IMR-90 (cell line): ENCODE results near the gene PRELID3B. TPM values are rescaled to one million over a fixed set of nuclear protein-coding genes. Genes with fewer than 3 reads are reported as not detected.

Experiments
- ATAC-seq: fragments of 200-7000 bp; cut with Tn5 transposase; 2 replicates; pipeline ENCODE4 v1.9.1; 2020; ENCODE audit warnings: low read depth, mild to moderate bottlenecking, moderate library complexity
- BruUV-seq: library from RNA; stranded (reverse); fragments of 400-500 nt; replicated peaks from 2 replicates; lab custom pipeline; 2021; lab: Mats Ljungman, UMichigan
- CTCF ChIA-PET: fragments of 300-600 bp; formaldehyde crosslinking; extraction: SDS; loops from one replicate; lab custom pipeline; 2021; ENCODE audit warnings: antibody characterized with exemption; lab: Yijun Ruan, JAX
- POLR2A ChIA-PET: fragments of 300-600 bp; sonication (Branson Sonifier 250); formaldehyde crosslinking; loops from one replicate; lab custom pipeline; 2022; ENCODE audit warnings: antibody characterized with exemption; ENCODE audit not compliant: unreplicated experiment; lab: Charles Lee
- DNase-seq: peaks from one replicate; pipeline ENCODE4 v3.0.0; 2013
- H2AFZ ChIP-seq: replicated peaks from 2 replicates; pipeline ENCODE3; 2013; ENCODE audit warnings: low read length, mild to moderate bottlenecking; ENCODE audit not compliant: poor library complexity
- H2AK5ac ChIP-seq: 2 replicates; pipeline ENCODE4 v1.6.1; 2013; ENCODE audit warnings: low read depth, low read length, inconsistent platforms
- H2AK9ac ChIP-seq: replicated peaks from 2 replicates; pipeline ENCODE3; 2013; ENCODE audit warnings: mild to moderate bottlenecking, low read depth, low read length, moderate library complexity; ENCODE audit not compliant: poor library complexity
- H2BK120ac ChIP-seq: 2 replicates; pipeline ENCODE4 v1.6.1; 2013; ENCODE audit warnings: low read depth, low read length, inconsistent platforms
- H2BK15ac ChIP-seq: 3 replicates; pipeline ENCODE4 v1.6.1; 2013; ENCODE audit warnings: low read depth, low read length, inconsistent platforms
- H2BK20ac ChIP-seq: 2 replicates; pipeline ENCODE4 v1.6.1; 2013; ENCODE audit warnings: low read depth, mild to moderate bottlenecking, inconsistent platforms, low read length, moderate library complexity
- H2BK5ac ChIP-seq: 2 replicates; pipeline ENCODE4 v1.6.1; 2013; ENCODE audit warnings: mild to moderate bottlenecking, low read depth, low read length, inconsistent platforms; ENCODE audit not compliant: poor library complexity, severe bottlenecking
- H3K14ac ChIP-seq: replicated peaks from 2 replicates; pipeline ENCODE4 v1.6.1; 2013; ENCODE audit warnings: low read depth, low read length, inconsistent platforms
- H3K18ac ChIP-seq: 2 replicates; pipeline ENCODE4 v1.6.1; 2013; ENCODE audit warnings: low read depth, low read length, control low read depth
- H3K23ac ChIP-seq: 2 replicates; pipeline ENCODE4 v1.6.1; 2013; ENCODE audit warnings: low read depth, low read length, inconsistent platforms
- H3K27ac ChIP-seq: 2 replicates; pipeline ENCODE4 v1.5.1; 2013; ENCODE audit warnings: mild to moderate bottlenecking, control low read depth, low read length; ENCODE audit not compliant: insufficient read depth
- H3K27me3 ChIP-seq: 2 replicates; pipeline ENCODE4 v1.6.1; 2013; ENCODE audit warnings: low read length; ENCODE audit not compliant: control insufficient read depth, insufficient read depth
- H3K36me3 ChIP-seq: 2 replicates; pipeline ENCODE4 v1.6.1; 2013; ENCODE audit warnings: low read length, mixed read lengths; ENCODE audit not compliant: control insufficient read depth, insufficient read depth
- H3K4ac ChIP-seq: 2 replicates; pipeline ENCODE4 v1.6.1; 2013; ENCODE audit warnings: low read depth, low read length, inconsistent platforms
- H3K4me1 ChIP-seq: 2 replicates; pipeline ENCODE4 v1.6.1; 2013; ENCODE audit warnings: low read length, mixed read lengths; ENCODE audit not compliant: control insufficient read depth, insufficient read depth
- H3K4me2 ChIP-seq: 2 replicates; pipeline ENCODE4 v1.6.1; 2013; ENCODE audit warnings: low read depth, mild to moderate bottlenecking, control low read depth, low read length, moderate library complexity
- H3K4me3 ChIP-seq: 2 replicates; pipeline ENCODE4 v1.5.1; 2013; ENCODE audit warnings: low read depth, mild to moderate bottlenecking, control low read depth, low read length, moderate library complexity; ENCODE audit not compliant: insufficient read depth
- H3K56ac ChIP-seq: 2 replicates; pipeline ENCODE4 v1.6.1; 2013; ENCODE audit warnings: low read length, inconsistent platforms; ENCODE audit not compliant: insufficient read depth; ENCODE audit errors: extremely low read depth
- H3K79me1 ChIP-seq, 2 experiments: 2 replicates each; pipeline ENCODE4 v1.6.1; 2013; ENCODE audit warnings: low read length in 2 of 2, inconsistent platforms in 1 of 2, low read depth in 1 of 2
- H3K9ac ChIP-seq: 2 replicates; pipeline ENCODE4 v1.6.1; 2013; ENCODE audit warnings: low read depth, low read length, control low read depth
- H3K9me1 ChIP-seq: 2 replicates; pipeline ENCODE4 v1.6.1; 2013; ENCODE audit warnings: low read length, inconsistent platforms; ENCODE audit not compliant: insufficient read depth
- H3K9me3 ChIP-seq: 2 replicates; pipeline ENCODE4 v1.6.1; 2013; ENCODE audit warnings: low read length; ENCODE audit not compliant: control insufficient read depth, insufficient read depth
- H4K20me1 ChIP-seq: 2 replicates; pipeline ENCODE4 v1.6.1; 2013; ENCODE audit warnings: low read length, inconsistent platforms; ENCODE audit not compliant: insufficient read depth
- H4K5ac ChIP-seq: 2 replicates; pipeline ENCODE4 v1.6.1; 2013; ENCODE audit warnings: mild to moderate bottlenecking, low read depth, low read length, control low read depth
- H4K8ac ChIP-seq, 2 experiments: 2 replicates each; pipeline ENCODE4 v1.6.1; 2013; ENCODE audit warnings: low read depth in 2 of 2, low read length in 2 of 2, control low read depth in 1 of 2, inconsistent platforms in 1 of 2
- H4K91ac ChIP-seq: 2 replicates; pipeline ENCODE4 v1.6.1; 2013; ENCODE audit warnings: low read depth, low read length, inconsistent platforms; ENCODE audit not compliant: insufficient read depth
- BHLHE40 ChIP-seq: fragments of 150-350 bp; IDR thresholded peaks from 2 replicates; pipeline ENCODE4 v1.6.1; 2016; ENCODE audit warnings: mild to moderate bottlenecking, low read depth, low read length
- CEBPB ChIP-seq: IDR thresholded peaks from 2 replicates; pipeline ENCODE4 v1.6.1; 2012; ENCODE audit warnings: low read depth, low read length, improper control_type of control experiment
- CHD1 ChIP-seq: IDR thresholded peaks from 2 replicates; pipeline ENCODE4 v1.6.1; 2012; ENCODE audit warnings: low read depth, low read length, improper control_type of control experiment
- MAFK ChIP-seq: IDR thresholded peaks from 2 replicates; pipeline ENCODE4 v1.6.1; 2012; ENCODE audit warnings: low read depth, low read length, improper control_type of control experiment
- MAZ ChIP-seq: IDR thresholded peaks from 2 replicates; pipeline ENCODE4 v1.6.1; 2012; ENCODE audit warnings: low read depth, mild to moderate bottlenecking, low read length, improper control_type of control experiment, moderate library complexity, borderline replicate concordance
- MXI1 ChIP-seq: IDR thresholded peaks from 2 replicates; pipeline ENCODE4 v1.6.1; 2012; ENCODE audit warnings: low read depth, mild to moderate bottlenecking, low read length, moderate library complexity, borderline replicate concordance
- NFE2L2 ChIP-seq: fragments of 150-350 bp; IDR thresholded peaks from 2 replicates; pipeline ENCODE4 v1.6.1; 2016; ENCODE audit warnings: low read depth, mild to moderate bottlenecking, low read length
- POLR2A ChIP-seq: IDR thresholded peaks from 2 replicates; pipeline ENCODE4 v1.6.1; 2012; ENCODE audit warnings: mild to moderate bottlenecking, low read depth, low read length
- RAD21 ChIP-seq: IDR thresholded peaks from 2 replicates; pipeline ENCODE4 v1.6.1; 2012; ENCODE audit warnings: low read length, improper control_type of control experiment
- RCOR1 ChIP-seq: IDR thresholded peaks from 2 replicates; pipeline ENCODE4 v1.6.1; 2012; ENCODE audit warnings: mild to moderate bottlenecking, low read length, improper control_type of control experiment; ENCODE audit not compliant: insufficient replicate concordance
- RFX5 ChIP-seq: IDR thresholded peaks from 2 replicates; pipeline ENCODE4 v1.8.0; 2012; ENCODE audit warnings: low read depth, mild to moderate bottlenecking, low read length, moderate library complexity
- SMC3 ChIP-seq: fragments of 150-350 bp; IDR thresholded peaks from 2 replicates; pipeline ENCODE4 v1.6.1; 2016; ENCODE audit warnings: low read depth, mild to moderate bottlenecking, antibody characterized with exemption, low read length, moderate library complexity
- WGBS, 2 experiments: methylation state at CpG; one replicate each; pipeline versions ENCODE4 v1.1.5 to v1.1.7; 2013; ENCODE audit warnings: missing lambda C conversion rate in 2 of 2; ENCODE audit not compliant: insufficient read length in 1 of 2; ENCODE audit errors: extremely low coverage in 2 of 2; 5-methylcytosine and 5-hydroxymethylcytosine counted together
- dilution Hi-C: fragments of 300-500 bp; cut with HindIII; formaldehyde crosslinking; loops from one replicate; pipeline ENCODE4 v1.14.3; 2018; ENCODE audit warnings: low sequenced_read_pairs; ENCODE audit not compliant: unreplicated experiment
- in situ Hi-C: fragments of 300-500 bp; cut with MboI; formaldehyde crosslinking; loops from 3 replicates; pipeline ENCODE4 v1.14.3; 2019; ENCODE audit warnings: low sequenced_read_pairs, inconsistent platforms, mixed read lengths
- intact Hi-C: fragments of 100-400 bp; cut with micrococcal nuclease; formaldehyde crosslinking; loops from 2 replicates; pipeline ENCODE4 v1.10.0; 2022
- polyA plus RNA-seq, 3 experiments: library from polyadenylated mRNA; depleted of rRNA; stranded (reverse); fragments of >200 nt; gene quantifications; 2 replicates each; pipeline ENCODE4 v1.2.3, GENCODE V29; 2012; ENCODE audit warnings: low replicate concordance in 1 of 3
- total RNA-seq: library from RNA; depleted of rRNA; stranded (reverse); fragments of >200 nt; gene quantifications from 2 replicates; pipeline ENCODE4 v1.2.3, GENCODE V29; 2012
- TF ChIP-seq, protein P1 (sequence below): fragments of 150-350 bp; IDR thresholded peaks from 2 replicates; pipeline ENCODE4 v1.6.1; 2017; ENCODE audit warnings: mild to moderate bottlenecking, antibody characterized with exemption, low read length, low read depth
- TF ChIP-seq, protein P2 (sequence below): conservative IDR thresholded peaks from 2 replicates; pipeline ENCODE4 v1.5.1; 2012; ENCODE audit warnings: mild to moderate bottlenecking, low read depth, low read length, improper control_type of control experiment
- TF ChIP-seq, protein P3 (sequence below): fragments of 150-350 bp; IDR thresholded peaks from 2 replicates; pipeline ENCODE4 v1.6.1; 2016; ENCODE audit warnings: low read depth, mild to moderate bottlenecking, low read length, moderate library complexity, borderline replicate concordance

PRELID3B gene
- total and polyA plus RNA-seq, 2 of the 4 experiments (the other 2 are of a cell fraction), result 24.8 to 41.9 TPM

DNA sequence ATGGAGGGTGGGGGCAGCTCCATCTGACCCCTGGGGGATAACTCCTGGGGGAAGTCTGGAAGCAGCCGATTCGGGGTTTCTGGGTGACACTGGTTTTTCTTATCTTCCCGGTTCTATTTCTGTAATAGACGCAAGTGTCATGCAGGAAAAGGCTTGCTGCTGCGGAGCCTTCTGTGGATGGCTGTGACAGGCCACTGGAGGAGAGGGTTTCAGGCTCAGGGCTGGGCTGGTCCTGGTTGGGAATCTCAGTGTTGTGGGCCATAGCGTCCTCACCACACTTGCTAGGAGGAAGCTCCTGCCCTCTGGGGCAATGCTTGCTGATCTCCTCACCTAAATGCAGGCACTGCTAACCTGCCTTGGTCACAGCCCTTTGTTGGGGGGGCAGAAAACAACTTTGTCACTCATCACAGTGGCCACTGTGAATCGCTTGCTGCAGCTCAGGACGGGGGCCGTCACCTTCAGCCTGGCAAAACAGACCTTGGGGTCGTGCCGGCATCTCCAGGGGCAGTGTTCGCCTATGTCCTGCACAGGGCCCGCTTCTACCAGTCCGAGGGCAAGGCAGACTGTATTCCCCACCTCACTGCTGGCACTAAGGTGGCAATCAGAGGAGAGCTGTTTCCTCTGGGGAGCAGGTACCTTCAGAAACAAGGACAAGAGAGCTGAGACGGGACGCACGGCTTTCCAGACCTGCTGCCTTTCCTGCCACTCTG is 27.8 kb downstream of the PRELID3B start:
- peak overlapping the region; percentile 25; the same call in 1 of the 2 replicates for H4K91ac ChIP-seq
- peak overlapping the region; percentile 59 for H2AK9ac ChIP-seq
- H2BK120ac ChIP-seq, result peak overlapping the region; percentile 38
- H3K79me1 ChIP-seq, result peaks cover 0 to 4% of the 10 kb centered on the region in 2 experiments; a peak in 1 of 4 replicates
- peak overlapping the region; percentile 65 for H3K23ac ChIP-seq
- BruUV-seq, result no TSS peak
- ATAC-seq, result no peak; the same call in 1 of the 2 replicates
- POLR2A ChIA-PET, result no interaction called here
- no peaks in the 10 kb centered on the region for H3K27me3 ChIP-seq
- peak overlapping the region; percentile 37; the same call in 1 of the 2 replicates for H2BK20ac ChIP-seq
- peak overlapping the region; percentile 36 for H3K14ac ChIP-seq
- H4K20me1 ChIP-seq, result no peaks in the 10 kb centered on the region
- CTCF ChIA-PET, result no interaction called here
- H3K27ac ChIP-seq, result no peak overlapping the region
- no peak for DNase-seq
- peak overlapping the region; percentile 70; the same call in 1 of the 2 replicates for H2AK5ac ChIP-seq
- no peak overlapping the region for H3K18ac ChIP-seq
- no peak overlapping the region for H3K4me3 ChIP-seq
- in situ Hi-C loops, result no loop called here
- dilution Hi-C loops, result no loop called here
- H3K9me1 ChIP-seq, result peaks cover 19% of the 10 kb centered on the region
- WGBS, 2 experiments, result 92% methylated on average over 9 of the region's 17 CpGs; no CpG with 5 or more reads in 1 of the 2 experiments
- H3K9me3 ChIP-seq, result no peaks in the 10 kb centered on the region
- peaks cover 19% of the 10 kb centered on the region for H3K4me1 ChIP-seq
- H2BK5ac ChIP-seq, result no peak overlapping the region
- H4K8ac ChIP-seq, result peak overlapping the region in 1 of 2 experiments; percentile 75; a peak in 1 of 4 replicates
- intact Hi-C loops, result no loop called here
- H3K4ac ChIP-seq, result peak overlapping the region; percentile 55; the same call in 1 of the 2 replicates
- H4K5ac ChIP-seq, result no peak overlapping the region
- H3K56ac ChIP-seq, result no peak overlapping the region
- H2AFZ ChIP-seq, result peak overlapping the region; percentile 33
- no peak overlapping the region for H3K9ac ChIP-seq
- H2BK15ac ChIP-seq, result peak overlapping the region; percentile 76; the same call in 1 of the 3 replicates
- H3K4me2 ChIP-seq, result no peak overlapping the region
- no peaks in the 10 kb centered on the region for H3K36me3 ChIP-seq
- TF ChIP-seq RCOR1 (no peak), MXI1 (no peak), RAD21 (no peak), MAFK (no peak), BHLHE40 (no peak), CEBPB (no peak), NFE2L2 (no peak), MAZ (no peak), POLR2A (no peak), SMC3 (no peak), RFX5 (no peak), CHD1 (no peak)
- TF ChIP-seq, protein P1, sequence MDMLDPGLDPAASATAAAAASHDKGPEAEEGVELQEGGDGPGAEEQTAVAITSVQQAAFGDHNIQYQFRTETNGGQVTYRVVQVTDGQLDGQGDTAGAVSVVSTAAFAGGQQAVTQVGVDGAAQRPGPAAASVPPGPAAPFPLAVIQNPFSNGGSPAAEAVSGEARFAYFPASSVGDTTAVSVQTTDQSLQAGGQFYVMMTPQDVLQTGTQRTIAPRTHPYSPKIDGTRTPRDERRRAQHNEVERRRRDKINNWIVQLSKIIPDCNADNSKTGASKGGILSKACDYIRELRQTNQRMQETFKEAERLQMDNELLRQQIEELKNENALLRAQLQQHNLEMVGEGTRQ, result no peak
- TF ChIP-seq, protein P2, sequence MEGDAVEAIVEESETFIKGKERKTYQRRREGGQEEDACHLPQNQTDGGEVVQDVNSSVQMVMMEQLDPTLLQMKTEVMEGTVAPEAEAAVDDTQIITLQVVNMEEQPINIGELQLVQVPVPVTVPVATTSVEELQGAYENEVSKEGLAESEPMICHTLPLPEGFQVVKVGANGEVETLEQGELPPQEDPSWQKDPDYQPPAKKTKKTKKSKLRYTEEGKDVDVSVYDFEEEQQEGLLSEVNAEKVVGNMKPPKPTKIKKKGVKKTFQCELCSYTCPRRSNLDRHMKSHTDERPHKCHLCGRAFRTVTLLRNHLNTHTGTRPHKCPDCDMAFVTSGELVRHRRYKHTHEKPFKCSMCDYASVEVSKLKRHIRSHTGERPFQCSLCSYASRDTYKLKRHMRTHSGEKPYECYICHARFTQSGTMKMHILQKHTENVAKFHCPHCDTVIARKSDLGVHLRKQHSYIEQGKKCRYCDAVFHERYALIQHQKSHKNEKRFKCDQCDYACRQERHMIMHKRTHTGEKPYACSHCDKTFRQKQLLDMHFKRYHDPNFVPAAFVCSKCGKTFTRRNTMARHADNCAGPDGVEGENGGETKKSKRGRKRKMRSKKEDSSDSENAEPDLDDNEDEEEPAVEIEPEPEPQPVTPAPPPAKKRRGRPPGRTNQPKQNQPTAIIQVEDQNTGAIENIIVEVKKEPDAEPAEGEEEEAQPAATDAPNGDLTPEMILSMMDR, result no peak
- TF ChIP-seq, protein P3, sequence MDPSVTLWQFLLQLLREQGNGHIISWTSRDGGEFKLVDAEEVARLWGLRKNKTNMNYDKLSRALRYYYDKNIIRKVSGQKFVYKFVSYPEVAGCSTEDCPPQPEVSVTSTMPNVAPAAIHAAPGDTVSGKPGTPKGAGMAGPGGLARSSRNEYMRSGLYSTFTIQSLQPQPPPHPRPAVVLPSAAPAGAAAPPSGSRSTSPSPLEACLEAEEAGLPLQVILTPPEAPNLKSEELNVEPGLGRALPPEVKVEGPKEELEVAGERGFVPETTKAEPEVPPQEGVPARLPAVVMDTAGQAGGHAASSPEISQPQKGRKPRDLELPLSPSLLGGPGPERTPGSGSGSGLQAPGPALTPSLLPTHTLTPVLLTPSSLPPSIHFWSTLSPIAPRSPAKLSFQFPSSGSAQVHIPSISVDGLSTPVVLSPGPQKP, result no peak
